NT2/D1 (cell line): ENCODE data around the gene RARG.

Experiments used
- SUZ12 ChIP-seq: IDR thresholded peaks from 2 replicates; pipeline ENCODE4 v1.6.1; 2011; ENCODE audit not compliant: insufficient read length, insufficient read depth; ENCODE audit errors: extremely low read depth
- YY1 ChIP-seq: IDR thresholded peaks from 2 replicates; pipeline ENCODE4 v1.6.1; 2011; ENCODE audit not compliant: insufficient read length, insufficient read depth

DNA sequence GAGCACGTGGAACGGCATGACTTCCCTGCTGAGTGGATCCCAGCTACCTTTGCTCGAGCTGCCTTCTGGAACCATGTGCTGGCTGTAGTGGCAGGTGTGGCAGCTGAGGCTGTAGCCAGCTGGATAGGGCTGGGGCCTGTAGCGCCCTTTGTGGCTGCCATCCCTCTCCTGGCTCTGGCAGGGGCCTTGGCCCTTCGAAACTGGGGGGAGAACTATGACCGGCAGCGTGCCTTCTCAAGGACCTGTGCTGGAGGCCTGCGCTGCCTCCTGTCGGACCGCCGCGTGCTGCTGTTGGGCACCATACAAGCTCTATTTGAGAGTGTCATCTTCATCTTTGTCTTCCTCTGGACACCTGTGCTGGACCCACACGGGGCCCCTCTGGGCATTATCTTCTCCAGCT, 21.3 kb upstream of the RARG start:
- TF ChIP-seq SUZ12, result no peak
- TF ChIP-seq YY1, result no peak
